Epithelial cell of proximal tubule (primary cell): ENCODE results near the gene DUSP22. TPM values are rescaled to one million over a fixed set of nuclear protein-coding genes. Genes with fewer than 3 reads are reported as not detected.

Experiments
- DNase-seq: peaks from one replicate; pipeline ENCODE4 v3.0.0-alpha.2; 2011; ENCODE audit warnings: low read depth
- H3K4me3 ChIP-seq: 2 replicates; pipeline ENCODE4 v1.5.1; 2011; ENCODE audit warnings: low read depth, mild to moderate bottlenecking, low read length
- CTCF ChIP-seq: conservative IDR thresholded peaks from 2 replicates; pipeline ENCODE4 v1.5.1; 2012; ENCODE audit warnings: low read depth, mild to moderate bottlenecking, low read length
- total RNA-seq: library from RNA; depleted of rRNA; stranded (reverse); fragments of >200 nt; gene quantifications from 2 replicates; pipeline ENCODE4 v1.2.3, GENCODE V29; 2015

Gene DUSP22
- total RNA-seq, 1 donor from 2014 or later = 25.3 TPM

- DNase-seq = no peak
- TF ChIP-seq CTCF = no peak
- no peak overlapping the region for H3K4me3 ChIP-seq
Measured at GRCh38 chr6:331622-332521, 39.6 kb downstream of the DUSP22 start.

DNA sequence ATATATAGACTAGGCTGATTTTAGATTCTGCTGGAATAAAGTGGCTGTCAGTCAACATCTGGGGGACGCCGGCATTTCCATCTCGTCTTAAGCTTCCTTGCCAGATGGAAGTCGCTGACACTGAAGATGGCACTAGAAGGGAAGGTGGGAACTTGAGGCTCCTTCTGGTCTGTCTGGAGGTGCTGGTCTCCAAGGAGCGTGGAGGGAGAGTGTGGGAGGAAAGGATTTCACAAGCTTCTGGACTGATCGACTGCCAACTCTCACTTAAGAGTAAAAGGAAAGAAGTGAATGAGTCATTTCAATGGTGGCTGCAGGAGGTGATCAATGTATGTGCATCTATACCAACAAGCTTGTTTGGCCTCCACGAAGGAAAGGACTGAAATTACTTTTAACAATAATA, 40.4 kb downstream of the DUSP22 start:
- TF ChIP-seq CTCF = no peak
- no peak overlapping the region for H3K4me3 ChIP-seq
- no peak for DNase-seq

- DNase-seq = no peak
- no peak for TF ChIP-seq CTCF
- no peak overlapping the region for H3K4me3 ChIP-seq
Measured at GRCh38 chr6:333379-334002, 41.2 kb downstream of the DUSP22 start.

- no peak for TF ChIP-seq CTCF
- DNase-seq = no peak
- no peak overlapping the region for H3K4me3 ChIP-seq
Measured at GRCh38 chr6:334536-335510, 42.5 kb downstream of the DUSP22 start.

DNA sequence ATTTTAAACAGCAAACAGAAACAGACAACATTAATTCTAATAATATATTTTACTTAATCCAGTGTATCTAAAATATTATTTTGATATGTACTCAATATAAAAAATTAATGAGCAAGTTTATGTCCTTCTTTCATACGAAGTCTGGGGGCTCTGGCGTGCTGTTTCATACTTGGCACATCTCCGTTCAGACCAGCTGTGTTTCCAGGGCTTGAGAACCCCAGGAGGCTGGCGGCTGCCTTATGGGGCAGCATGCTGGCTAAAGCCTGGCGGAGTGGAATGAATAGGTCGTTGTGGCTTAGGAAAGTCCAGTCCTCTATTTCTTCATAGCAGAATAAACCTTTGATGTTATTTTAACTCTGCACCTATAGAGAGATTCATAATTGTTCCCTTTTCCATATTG, 43.3 kb downstream of the DUSP22 start:
- TF ChIP-seq CTCF = no peak
- no peak for DNase-seq
- H3K4me3 ChIP-seq = no peak overlapping the region

- H3K4me3 ChIP-seq = no peak overlapping the region
- no peak for DNase-seq
- no peak for TF ChIP-seq CTCF
Measured at GRCh38 chr6:336159-337114, 44.1 kb downstream of the DUSP22 start.
